ENCODE results near the gene PPARA. TPM values are rescaled to one million over a fixed set of nuclear protein-coding genes. Genes with fewer than 3 reads are reported as not detected.
A peak's percentile ranks its signal among the peaks of the same experiment; 100 is the strongest.

The PPARA gene
- total and polyA plus RNA-seq, 4 donors = 11.9 to 18.6 (median 12.5) TPM

DNA sequence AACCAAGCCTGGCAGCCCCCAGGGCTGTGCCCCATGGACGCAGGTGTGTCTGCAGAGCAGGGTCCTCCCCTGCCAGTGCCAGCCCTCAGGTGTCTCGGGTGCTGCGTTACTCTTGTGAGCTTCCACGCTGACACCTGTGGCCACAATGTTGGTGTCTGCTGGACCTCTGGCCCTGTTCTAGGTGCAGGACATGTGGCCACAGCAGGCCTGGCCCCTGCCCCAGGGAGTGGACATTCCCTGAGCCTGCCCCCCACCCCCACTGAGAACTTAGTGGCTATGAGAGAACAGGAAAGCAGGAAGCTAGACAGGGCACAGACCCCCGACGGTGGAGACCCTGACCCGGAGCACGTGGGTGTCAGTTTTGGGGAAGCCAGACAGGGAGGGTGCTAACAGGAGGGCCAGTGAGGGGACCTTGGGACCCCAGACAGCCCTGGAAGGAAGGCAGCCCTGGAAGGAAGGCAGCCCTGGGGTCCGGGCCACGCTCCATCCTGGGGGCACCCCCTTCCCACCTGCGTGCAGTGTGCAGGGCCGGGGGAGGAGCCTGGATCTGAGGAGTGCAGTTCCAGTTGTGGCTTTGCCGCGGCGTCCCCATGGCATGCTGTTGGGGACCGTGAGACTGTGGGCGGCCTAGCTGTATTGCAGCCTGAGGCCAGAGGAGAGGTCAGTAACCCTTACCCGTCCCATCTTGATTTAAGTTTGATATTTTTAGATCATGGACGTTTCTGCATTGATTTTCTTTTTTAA lies 43.9 kb upstream of the PPARA start:
- no peak overlapping the region for H3K4me3 ChIP-seq (ENCODE audit: low read depth, low read length)
- whole genome bisulfite sequencing (ENCODE audit: insufficient coverage) = 30% methylated on average over 18 of the region's 19 CpGs

DNA sequence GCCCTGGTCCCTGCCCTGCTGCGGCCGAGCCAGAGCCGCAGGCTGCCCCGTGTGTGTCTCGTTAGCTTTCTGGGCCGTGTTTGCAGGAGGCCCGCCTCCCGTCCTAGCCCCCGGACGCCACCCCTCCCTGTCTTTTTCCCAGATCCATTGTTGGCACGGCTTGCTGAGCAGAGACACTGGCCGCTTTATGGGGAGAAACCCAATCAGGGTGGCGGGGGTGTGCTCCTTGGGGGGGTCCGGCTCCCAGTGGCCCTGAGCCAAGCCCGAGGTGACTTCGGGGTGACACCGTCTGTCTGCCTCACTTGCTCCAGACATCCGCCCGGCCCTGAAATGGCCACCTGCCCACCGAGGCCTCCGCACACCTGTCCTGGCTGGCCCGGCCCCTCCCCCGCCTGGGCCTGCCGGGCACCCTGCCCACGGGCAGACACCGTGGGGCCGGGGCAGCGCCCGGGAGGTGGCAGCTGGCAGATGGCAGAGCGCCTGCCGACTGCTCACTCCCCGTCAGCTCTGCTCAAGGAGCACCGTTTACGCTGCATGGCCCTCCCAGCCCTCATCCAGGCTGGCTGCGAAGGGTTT lies 43.1 kb upstream of the PPARA start:
- Histone ChIP-seq H3K36me3 (ENCODE audit: control insufficient read depth, insufficient read depth, low read length) (peaks cover 99% of the 10 kb centered on the region), H3K4me3 (ENCODE audit: low read depth, low read length) (no peak overlapping the region), H3K9me3 (ENCODE audit: control insufficient read depth, insufficient read depth, low read length) (no peaks in the 10 kb centered on the region), H3K4me1 (ENCODE audit: control insufficient read depth, insufficient read depth, low read length) (peaks cover 96% of the 10 kb centered on the region), H3K27ac (ENCODE audit: low read depth, low read length) (peak overlapping the region; percentile 70), H3K27me3 (ENCODE audit: control insufficient read depth, insufficient read depth, low read length) (no peaks in the 10 kb centered on the region)
- 23% methylated on average over 34 of the region's 35 CpGs for WGBS (ENCODE audit: insufficient coverage)
- DNase-seq (ENCODE audit: low read depth in 4 of 6, low spot score in 6 of 6) = peak in 5 of 6 donors; percentile 56 to 90 (median 75)

More for the DNA sequence above, 43.9 kb upstream of the PPARA start:
- DNase-seq (ENCODE audit: low read depth in 4 of 6, low spot score in 6 of 6) = no peak
- Histone ChIP-seq H3K27me3 (ENCODE audit: control insufficient read depth, insufficient read depth, low read length) (no peaks in the 10 kb centered on the region), H3K36me3 (ENCODE audit: control insufficient read depth, insufficient read depth, low read length) (peaks cover 99% of the 10 kb centered on the region), H3K9me3 (ENCODE audit: control insufficient read depth, insufficient read depth, low read length) (no peaks in the 10 kb centered on the region), H3K27ac (ENCODE audit: low read depth, low read length) (peak overlapping the region; percentile 70), H3K4me1 (ENCODE audit: control insufficient read depth, insufficient read depth, low read length) (peaks cover 94% of the 10 kb centered on the region)

DNA sequence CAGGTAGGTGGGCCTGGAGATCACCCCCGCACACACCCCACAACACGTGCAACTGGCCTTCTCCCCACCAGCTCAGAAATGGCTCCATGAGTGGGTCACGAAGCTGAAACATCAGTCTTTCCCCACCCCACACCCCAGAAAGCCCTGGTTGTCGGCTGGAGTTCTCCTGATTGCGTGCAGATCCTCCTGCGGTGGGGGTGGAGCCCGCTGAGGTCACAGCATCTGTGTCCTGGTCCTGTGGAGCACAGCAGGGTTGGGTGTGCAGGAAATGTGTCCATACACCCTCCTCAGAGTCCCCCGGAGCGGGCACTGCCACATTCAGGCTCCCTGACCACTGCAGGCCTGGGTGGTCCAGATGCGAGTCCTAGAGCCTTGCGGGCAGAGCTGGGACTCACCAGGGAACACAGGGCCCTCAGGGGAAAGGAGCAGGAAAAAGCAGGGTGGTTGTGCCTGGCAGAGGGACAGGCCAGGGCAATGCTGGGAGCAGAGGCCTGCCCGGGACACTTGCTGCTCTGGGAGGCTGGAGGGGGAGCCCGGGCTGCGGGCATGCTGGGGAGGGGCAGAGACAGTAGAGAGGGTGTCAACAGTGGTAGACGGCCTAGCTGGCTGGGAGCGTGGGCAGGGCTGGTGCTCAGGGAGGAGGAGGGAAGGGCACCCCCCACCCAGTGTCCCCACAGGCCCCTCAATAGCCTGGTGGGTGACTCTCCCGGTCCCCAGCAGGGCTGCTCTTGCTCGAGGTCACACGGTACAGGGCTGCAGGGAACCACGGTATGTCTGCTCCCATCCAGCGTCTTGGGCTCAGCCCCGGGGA lies 42.4 kb upstream of the PPARA start:
- peaks cover 99% of the 10 kb centered on the region for H3K36me3 ChIP-seq (ENCODE audit: control insufficient read depth, insufficient read depth, low read length)
- no peaks in the 10 kb centered on the region for H3K27me3 ChIP-seq (ENCODE audit: control insufficient read depth, insufficient read depth, low read length)
- peaks cover 93% of the 10 kb centered on the region for H3K4me1 ChIP-seq (ENCODE audit: control insufficient read depth, insufficient read depth, low read length)
- H3K27ac ChIP-seq (ENCODE audit: low read depth, low read length) = peak overlapping the region; percentile 70
- H3K9me3 ChIP-seq (ENCODE audit: control insufficient read depth, insufficient read depth, low read length) = no peaks in the 10 kb centered on the region
- H3K4me3 ChIP-seq (ENCODE audit: low read depth, low read length) = no peak overlapping the region
- DNase-seq (ENCODE audit: low read depth in 4 of 6, low spot score in 6 of 6) = no peak
- WGBS (ENCODE audit: insufficient coverage) = 66% methylated on average over 16 of the region's 22 CpGs

- 70% methylated on average over 20 of the region's 20 CpGs for WGBS (ENCODE audit: insufficient coverage)
- no peak overlapping the region for H3K4me3 ChIP-seq (ENCODE audit: low read depth, low read length)
- peak overlapping the region; percentile 10 for H3K27ac ChIP-seq (ENCODE audit: low read depth, low read length)
- no peaks in the 10 kb centered on the region for H3K9me3 ChIP-seq (ENCODE audit: control insufficient read depth, insufficient read depth, low read length)
- H3K27me3 ChIP-seq (ENCODE audit: control insufficient read depth, insufficient read depth, low read length) = no peaks in the 10 kb centered on the region
- peaks cover 99% of the 10 kb centered on the region for H3K36me3 ChIP-seq (ENCODE audit: control insufficient read depth, insufficient read depth, low read length)
- DNase-seq (ENCODE audit: low read depth in 4 of 6, low spot score in 6 of 6) = no peak
- peaks cover 89% of the 10 kb centered on the region for H3K4me1 ChIP-seq (ENCODE audit: control insufficient read depth, insufficient read depth, low read length)
Observed at GRCh38 chr22:46108564-46109473, 41.5 kb upstream of the PPARA start.

DNA sequence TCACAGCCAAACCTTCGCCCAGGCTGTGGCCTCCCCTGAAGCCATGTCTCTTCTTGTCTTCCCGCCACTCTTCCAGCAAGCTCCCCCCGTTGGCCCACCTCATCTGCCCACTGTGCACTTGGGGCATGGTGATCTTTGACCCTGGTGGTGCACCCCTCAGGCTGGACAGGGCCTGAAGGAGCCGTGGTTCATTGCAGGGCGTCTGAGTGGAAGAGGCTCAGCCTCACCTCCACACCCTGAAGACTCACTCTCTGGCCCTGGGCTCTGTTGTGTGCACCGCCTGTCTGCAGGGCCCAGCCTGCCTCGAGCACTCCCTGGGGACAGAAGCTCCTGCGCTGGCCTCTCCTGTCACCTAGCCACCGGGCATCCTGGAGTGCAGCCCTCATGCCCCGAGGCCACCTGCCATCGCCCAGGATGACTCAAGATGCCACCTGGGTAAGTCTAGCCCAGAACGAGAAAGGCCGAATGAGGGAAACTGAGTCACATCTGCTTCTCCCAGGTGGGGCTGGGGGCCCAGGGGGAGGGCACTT lies 40.8 kb upstream of the PPARA start:
- peak overlapping the region; percentile 10 for H3K27ac ChIP-seq (ENCODE audit: low read depth, low read length)
- H3K4me3 ChIP-seq (ENCODE audit: low read depth, low read length) = no peak overlapping the region
- peaks cover 99% of the 10 kb centered on the region for H3K36me3 ChIP-seq (ENCODE audit: control insufficient read depth, insufficient read depth, low read length)
- no peaks in the 10 kb centered on the region for H3K27me3 ChIP-seq (ENCODE audit: control insufficient read depth, insufficient read depth, low read length)
- DNase-seq (ENCODE audit: low read depth in 4 of 6, low spot score in 6 of 6) = no peak
- WGBS (ENCODE audit: insufficient coverage) = 88% methylated on average over 13 of the region's 13 CpGs
- H3K9me3 ChIP-seq (ENCODE audit: control insufficient read depth, insufficient read depth, low read length) = no peaks in the 10 kb centered on the region
- peaks cover 82% of the 10 kb centered on the region for H3K4me1 ChIP-seq (ENCODE audit: control insufficient read depth, insufficient read depth, low read length)

DNA sequence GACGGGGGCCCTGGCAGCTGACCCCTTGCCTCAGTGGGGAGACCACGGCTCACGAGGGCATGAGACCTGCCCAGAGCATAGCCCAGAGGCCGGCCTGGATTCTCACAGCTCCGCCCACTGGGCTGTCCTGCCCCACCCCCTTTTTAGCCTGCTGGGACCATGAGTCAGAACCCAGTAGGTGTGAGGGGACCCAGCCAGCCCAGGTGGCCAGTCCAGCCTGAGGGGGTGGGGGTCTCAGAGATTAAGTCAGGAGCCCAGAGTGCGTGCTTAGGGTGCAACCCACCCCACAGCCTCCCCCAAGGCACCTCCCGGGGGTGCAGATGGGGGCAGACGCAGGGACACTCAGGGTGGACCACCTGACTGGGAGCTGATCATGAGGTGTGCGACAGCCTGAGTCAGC lies 40.1 kb upstream of the PPARA start:
- no peaks in the 10 kb centered on the region for H3K27me3 ChIP-seq (ENCODE audit: control insufficient read depth, insufficient read depth, low read length)
- no peak for DNase-seq (ENCODE audit: low read depth in 4 of 6, low spot score in 6 of 6)
- 77% methylated on average over 9 of the region's 9 CpGs for WGBS (ENCODE audit: insufficient coverage)
- H3K4me3 ChIP-seq (ENCODE audit: low read depth, low read length) = no peak overlapping the region
- H3K27ac ChIP-seq (ENCODE audit: low read depth, low read length) = peak overlapping the region; percentile 2
- no peaks in the 10 kb centered on the region for H3K9me3 ChIP-seq (ENCODE audit: control insufficient read depth, insufficient read depth, low read length)
- H3K36me3 ChIP-seq (ENCODE audit: control insufficient read depth, insufficient read depth, low read length) = peaks cover 99% of the 10 kb centered on the region
- H3K4me1 ChIP-seq (ENCODE audit: control insufficient read depth, insufficient read depth, low read length) = peaks cover 75% of the 10 kb centered on the region

DNA sequence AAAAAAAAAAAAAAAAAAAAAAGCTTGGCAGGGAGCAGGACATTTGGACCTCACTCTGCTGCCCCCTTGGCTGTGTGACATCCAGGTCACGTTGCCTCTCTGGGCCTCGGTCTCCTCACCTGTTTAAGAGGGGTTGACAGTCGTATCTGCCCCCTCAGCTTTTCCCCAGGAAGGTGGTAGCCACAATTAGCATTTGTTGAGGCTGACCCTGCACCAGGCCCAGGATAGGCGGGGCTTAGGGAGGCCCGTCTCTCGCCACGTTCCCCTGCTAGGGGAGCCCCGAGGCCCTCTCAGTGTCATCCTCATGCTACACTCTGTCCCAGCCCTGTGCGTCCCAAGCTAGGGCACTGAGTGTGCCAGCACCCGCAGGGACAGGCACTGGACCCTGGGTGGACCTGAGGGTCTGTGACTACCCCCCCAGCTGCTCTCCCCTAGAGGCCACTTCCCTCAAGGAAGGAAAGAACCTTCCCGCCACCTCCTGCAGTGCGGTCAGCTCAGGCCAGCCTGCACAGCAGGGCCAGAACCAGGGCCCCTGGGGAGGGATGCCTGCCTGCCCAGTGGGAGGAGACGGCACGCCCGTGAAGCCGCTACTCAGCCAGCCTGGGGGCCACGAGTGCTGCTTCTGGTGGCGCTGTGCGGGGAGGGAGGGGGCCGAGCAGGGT lies 38.5 kb upstream of the PPARA start:
- WGBS (ENCODE audit: insufficient coverage) = 50% methylated on average over 20 of the region's 20 CpGs
- Histone ChIP-seq H3K27me3 (ENCODE audit: control insufficient read depth, insufficient read depth, low read length) (no peaks in the 10 kb centered on the region), H3K4me1 (ENCODE audit: control insufficient read depth, insufficient read depth, low read length) (peaks cover 75% of the 10 kb centered on the region), H3K4me3 (ENCODE audit: low read depth, low read length) (no peak overlapping the region), H3K27ac (ENCODE audit: low read depth, low read length) (peak overlapping the region; percentile 33), H3K9me3 (ENCODE audit: control insufficient read depth, insufficient read depth, low read length) (no peaks in the 10 kb centered on the region), H3K36me3 (ENCODE audit: control insufficient read depth, insufficient read depth, low read length) (peaks cover 94% of the 10 kb centered on the region)
- DNase-seq (ENCODE audit: low read depth in 4 of 6, low spot score in 6 of 6) = no peak

- Histone ChIP-seq H3K27me3 (ENCODE audit: control insufficient read depth, insufficient read depth, low read length) (no peaks in the 10 kb centered on the region), H3K9me3 (ENCODE audit: control insufficient read depth, insufficient read depth, low read length) (no peaks in the 10 kb centered on the region), H3K36me3 (ENCODE audit: control insufficient read depth, insufficient read depth, low read length) (peaks cover 94% of the 10 kb centered on the region), H3K27ac (ENCODE audit: low read depth, low read length) (no peak overlapping the region), H3K4me3 (ENCODE audit: low read depth, low read length) (no peak overlapping the region), H3K4me1 (ENCODE audit: control insufficient read depth, insufficient read depth, low read length) (peaks cover 73% of the 10 kb centered on the region)
- 65% methylated on average over 12 of the region's 20 CpGs for WGBS (ENCODE audit: insufficient coverage)
- DNase-seq (ENCODE audit: low read depth in 4 of 6, low spot score in 6 of 6) = no peak
Observed at GRCh38 chr22:46112405-46112804, 37.9 kb upstream of the PPARA start.

Data from spinal cord (tissue), 10 donors.